Hepatic stellate cell (primary cell): ENCODE measurements around the gene WRAP73.
"Not testable (repeated sequence)": the region's sequence is repeated elsewhere in the genome, so short reads cannot be mapped to it uniquely, and the experiment has no call there.

ENCODE experiments used
- DNase-seq: peaks from one replicate; pipeline ENCODE4 v3.0.0; 2011; ENCODE audit warnings: low spot score

Gene WRAP73

DNA sequence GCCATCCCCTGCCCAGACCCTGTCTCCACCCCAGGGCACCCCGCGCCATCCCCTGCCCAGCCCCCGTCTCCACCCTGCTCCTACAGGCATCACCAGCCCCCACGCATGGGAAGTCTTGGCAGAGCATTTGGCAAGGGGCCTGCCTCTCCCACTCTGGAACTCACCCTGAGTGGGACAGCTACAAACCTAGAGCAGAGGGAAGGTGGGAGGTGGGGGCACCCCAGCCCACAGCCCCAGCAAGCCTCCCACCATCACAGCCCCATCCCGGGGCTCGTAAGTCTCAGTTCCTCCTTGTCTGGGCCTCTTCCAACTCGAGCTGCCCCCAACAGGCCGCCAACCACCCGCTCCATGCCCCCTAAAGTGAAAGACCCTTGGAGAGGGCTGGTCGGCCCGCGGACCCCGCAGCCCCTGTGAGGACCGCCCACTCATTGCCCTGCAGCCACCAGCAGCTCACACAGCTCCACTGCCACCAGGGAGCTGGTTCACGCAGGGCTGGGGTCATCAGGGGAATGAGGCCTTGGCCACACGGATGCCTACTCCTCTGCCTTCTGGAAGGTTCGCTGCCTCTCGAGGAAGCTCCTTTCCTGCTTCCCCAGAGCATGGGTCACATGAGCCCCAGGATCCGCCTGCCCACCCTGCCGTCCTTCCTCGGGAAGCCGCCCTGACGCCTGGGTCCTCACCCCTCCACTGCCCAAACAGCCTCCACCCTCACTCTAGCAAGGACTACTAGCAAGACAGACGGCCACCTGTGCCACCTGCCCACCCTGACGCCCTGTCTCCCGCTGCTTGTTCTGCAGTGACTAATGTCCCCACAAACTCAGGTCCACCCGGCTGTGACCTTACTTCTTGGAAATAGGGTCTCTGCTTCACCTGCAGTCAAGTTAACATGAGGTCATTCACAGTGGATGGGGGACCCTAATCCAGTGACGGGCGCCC, 53.0 kb downstream of the WRAP73 start:
- DNase-seq = no peak

DNA sequence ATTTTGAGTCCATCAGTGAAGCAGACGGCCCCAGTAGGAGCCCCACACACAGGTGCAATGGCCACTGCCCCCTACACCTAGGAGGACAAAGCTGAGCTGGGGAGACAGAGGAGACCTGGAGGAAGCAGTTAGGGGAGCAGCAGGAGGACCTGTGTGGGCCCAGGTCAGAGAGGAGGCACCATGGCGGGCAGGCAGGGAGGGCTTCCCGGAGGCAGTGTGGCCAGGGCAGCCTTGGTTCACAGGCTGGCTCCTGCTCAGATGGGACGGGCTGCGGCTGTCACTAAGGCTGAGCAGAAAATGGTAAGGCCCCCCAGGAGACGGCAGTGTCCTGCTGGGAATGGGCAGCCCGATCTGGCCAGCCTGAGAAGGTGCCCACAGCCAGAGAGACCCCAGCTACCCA, 54.0 kb downstream of the WRAP73 start:
- no peak for DNase-seq

DNA sequence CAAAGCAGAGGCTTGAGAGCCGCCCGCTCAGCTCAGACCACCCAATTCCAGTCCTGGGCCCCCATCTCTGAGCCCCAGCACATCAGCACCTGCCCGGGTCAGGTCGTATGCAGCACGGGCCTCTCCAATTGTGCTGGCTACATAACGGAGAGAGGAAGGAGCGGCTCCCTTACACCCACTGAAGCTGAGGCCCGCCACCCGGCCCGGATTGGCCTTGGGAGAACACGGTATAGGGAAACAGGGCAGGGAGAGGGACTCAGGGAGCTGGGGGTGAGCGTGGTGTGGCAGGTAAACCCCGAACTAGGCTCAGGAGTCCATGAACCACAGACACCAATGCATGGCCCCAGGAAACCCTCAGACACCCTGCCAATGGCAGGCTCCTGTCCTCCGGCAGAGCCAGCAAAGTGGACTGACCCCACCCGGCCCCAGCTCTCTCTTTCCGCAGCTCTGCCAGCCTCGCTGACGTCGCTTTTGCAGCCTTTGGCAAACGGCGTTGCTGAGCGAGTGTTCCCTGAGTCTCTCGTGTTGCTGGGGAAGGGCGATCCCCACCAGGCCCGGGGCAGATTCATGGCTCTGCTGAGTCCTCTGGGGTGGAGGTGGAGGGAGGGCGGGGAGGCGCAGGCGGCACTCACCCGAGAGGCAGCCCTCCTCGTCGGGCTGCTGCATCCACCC, 55.1 kb downstream of the WRAP73 start:
- no peak for DNase-seq

DNA sequence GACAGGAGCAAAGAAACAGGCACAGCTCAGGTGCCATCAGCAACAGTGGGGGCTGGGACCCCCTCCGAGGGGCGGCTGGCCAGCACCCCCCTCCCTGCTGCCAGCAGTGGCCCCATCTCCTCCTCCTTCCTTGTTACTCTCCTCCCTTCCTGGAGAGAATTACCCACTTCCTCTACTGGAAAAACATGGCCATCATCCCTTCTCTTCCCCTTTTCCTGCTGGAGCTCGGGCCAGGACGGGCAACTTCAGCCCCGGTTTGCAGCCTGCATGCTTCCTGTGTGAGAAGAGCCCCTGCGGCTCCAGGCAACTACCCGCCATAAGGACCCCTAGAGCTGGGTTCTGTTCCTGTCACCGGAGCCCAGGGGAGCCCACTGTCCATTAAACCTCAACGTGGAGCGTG, 56.2 kb downstream of the WRAP73 start:
- no peak for DNase-seq

DNA sequence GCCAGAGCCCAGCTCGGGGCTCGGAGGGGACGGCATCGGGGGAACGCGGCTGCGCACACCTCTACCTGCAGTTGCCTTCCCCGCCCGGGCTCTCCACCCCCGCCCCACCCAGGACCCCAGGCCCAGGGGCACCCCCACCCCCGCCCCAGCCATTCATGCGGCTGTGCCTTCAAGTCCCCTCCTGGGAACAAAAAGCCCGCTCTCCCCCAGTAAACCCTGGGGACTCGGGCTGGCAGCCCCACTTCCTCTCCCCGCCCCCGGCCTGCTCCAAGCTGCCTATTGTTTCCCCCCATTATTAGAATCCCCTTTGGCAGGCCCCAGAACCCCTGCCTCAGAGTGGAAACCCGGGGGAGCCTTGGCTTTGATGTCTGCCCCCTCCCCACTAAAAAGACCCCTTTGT, 56.6 kb downstream of the WRAP73 start:
- no peak for DNase-seq

DNA sequence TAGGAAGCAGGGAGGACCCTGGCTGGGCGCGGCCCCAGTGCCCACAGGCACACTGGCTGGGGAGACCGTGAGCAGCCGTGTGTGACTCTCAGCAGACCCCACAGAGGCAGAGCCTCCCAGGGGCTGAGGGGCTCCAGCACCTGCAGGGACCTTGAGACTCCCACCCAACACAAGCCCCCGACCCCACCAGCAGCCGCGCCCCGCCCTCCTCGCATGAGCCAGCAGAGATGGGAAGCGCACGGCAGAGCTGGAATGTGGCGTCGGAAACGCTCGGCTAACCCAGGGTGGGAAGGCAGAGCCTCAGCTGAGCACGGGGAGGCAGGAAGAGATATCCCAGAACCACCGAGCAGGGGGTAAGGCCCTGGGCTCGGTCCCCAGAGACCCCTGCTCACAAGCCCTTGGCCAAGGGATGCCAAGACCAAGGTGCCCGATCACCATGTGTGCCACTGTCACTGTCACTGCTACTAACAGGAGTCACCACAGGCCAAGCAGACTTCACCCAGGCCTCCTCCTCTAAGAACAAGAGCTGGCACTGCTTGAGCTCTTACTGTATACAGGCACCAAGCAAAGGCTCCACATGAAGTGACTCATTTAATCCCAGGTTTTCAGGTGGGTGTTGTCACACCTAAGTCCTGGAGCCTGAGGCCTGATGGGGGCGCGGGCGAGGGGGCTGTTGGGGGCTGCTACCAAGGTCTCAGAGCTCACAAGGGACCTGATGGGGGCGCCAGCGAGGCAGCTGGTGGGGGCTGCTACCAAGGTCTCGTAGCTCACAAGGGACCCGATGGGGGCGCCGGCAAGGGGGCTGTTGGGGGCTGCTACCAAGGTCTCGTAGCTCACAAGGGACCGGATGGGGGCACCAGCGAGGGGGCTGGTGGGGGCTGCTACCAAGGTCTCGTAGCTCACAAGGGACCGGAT, 58.7 kb downstream of the WRAP73 start:
- DNase-seq = no peak

DNA sequence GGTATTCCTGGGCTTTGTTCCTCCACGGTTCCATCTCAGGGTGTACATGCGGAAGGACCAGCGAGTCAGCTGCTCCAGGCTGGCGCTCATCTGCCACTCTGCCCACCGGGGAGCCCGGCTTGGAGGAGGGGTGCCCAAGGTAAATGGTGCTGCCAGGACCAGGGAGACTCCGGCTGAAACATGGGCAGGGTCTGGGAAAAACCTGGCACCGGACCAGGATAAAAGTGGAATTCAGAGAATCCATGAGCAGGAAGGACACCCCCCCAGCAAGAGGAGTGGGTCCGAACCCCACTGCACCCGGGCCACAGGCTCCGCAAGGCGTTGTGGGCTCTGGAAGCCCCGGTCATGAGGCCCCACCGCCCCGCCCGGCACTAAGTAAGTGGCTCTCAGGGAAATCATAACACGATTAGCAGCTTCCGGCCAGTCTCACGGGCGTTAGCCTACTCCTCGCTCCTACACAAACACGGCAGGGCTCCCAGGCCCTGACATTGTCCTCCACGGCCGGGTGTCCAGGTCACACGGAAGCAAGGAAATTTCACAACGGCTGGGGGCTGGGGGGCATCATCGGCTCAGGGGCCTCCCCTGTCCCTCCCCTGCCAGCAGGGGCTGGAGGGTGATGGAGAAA, 59.7 kb downstream of the WRAP73 start:
- DNase-seq = no peak

DNA sequence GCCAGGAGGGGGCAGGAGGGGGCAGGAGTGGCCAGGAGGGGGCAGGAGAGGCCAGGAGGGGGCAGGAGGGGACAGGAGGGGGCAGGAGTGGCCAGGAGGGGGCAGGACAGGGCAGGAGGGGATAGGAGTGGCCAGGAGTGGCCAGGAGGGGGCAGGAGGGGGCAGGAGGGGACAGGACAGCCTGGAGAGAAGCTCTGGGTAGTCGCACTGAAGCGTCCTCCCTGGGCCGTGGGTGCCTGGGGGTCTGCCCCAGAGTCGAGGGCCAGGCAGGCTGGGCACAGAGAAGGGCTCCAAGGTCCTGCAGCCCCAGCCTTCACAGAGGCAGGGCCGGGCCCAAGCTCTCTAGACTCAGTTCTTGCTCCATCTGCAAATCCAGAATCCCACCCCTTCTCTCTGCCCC, 61.5 kb downstream of the WRAP73 start:
- no peak for DNase-seq

DNA sequence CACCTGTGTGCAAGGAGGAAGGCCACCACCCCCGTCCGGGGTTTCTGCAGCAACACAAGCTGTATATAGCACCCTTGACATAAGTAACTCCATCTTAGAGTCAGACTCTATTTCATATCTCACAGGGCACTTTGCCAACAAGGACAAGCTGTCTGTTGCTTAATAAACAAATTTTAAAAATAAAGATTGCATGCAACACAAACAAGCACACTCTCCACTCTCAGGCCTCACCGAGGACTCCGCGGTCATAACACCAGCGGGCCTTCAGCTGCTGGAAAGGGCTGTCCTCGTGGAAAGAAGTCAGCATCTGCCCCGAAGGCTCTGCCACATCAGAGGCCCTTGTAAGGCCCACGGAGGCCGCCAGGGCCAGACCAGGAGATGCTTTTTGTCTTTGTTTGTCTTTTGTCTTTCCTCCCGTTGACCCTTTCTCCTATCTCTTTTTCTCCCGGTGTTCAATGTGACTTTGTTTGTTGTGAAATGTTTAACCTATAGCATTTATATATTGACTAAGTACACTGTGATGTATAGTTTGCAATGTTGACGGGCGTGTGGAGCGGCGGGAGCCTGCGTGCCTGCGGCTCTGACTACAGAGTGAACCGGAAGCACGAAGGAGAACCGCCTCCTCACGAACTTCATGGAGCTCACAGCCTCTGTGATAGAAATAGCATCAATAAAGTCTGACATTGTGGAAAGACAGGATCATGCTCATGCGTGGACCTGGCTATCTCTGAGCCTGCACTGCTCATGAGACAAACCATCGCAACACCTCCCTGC, 62.7 kb downstream of the WRAP73 start:
- DNase-seq = peak; percentile 69

DNA sequence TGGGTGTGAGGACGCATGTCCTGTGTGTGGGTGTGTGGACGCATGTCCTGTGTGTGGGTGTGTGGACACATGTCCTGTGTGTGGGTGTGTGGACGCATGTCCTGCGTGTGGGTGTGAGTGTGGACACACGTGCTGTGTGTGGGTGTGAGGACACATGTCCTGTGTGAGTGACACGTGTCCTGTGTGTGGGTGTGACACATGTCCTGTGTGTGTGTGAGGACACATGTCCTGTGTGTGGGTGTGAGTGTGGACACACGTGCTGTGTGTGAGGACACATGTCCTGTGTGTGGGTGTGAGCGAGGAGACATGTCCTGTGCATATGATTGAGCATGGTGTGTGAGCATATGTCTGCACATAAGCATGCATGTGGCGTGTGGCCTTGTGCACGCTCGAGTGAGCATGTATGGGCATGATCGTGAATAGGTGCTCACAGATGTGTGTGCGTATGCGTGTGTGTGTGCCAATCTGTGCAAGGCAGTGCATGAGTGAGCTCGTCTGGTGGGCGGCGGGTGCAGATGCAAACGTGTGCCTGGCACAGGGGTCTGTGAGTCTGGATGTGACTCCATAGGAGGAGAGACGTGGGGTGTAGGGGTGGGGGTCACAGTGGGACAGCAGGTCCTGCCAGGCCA, 63.8 kb downstream of the WRAP73 start:
- no peak for DNase-seq

DNA sequence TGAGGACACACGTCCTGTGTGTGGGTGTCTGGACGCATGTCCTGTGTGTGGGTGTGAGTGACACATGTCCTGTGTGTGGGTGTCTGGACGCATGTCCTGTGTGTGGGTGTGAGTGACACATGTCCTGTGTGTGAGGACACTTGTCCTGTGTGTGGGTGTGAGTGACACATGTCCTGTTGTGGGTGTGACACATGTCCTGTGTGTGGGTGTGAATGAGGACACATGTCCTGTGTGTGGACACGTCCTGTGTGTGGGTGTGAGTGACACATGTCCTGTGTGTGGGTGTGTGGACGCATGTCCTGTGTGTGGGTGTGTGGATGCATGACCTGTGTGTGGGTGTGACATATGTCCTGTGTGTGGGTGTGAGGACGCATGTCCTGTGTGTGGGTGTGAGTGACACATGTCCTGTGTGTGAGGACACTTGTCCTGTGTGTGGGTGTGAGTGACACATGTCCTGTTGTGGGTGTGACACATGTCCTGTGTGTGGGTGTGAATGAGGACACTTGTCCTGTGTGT, 64.5 kb downstream of the WRAP73 start:
- not testable (repeated sequence) for DNase-seq

DNA sequence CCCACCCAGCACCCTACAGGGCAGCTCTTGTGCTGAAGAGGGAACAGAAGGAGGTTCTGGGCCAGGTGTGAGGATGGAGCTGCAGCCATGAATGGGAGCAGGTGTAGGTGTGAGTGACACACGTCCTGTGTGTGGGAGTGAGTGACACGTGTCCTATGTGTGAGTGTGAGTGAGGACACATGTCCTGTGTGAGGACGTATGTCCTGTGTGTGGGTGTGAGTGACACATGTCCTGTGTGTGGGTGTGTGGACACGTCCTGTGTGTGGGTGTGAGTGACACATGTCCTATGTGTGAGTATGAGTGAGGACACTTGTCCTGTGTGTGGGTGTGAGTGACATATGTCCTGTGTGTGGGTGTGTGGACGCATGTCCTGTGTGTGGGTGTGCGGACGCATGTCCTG, 65.0 kb downstream of the WRAP73 start:
- DNase-seq = no peak

DNA sequence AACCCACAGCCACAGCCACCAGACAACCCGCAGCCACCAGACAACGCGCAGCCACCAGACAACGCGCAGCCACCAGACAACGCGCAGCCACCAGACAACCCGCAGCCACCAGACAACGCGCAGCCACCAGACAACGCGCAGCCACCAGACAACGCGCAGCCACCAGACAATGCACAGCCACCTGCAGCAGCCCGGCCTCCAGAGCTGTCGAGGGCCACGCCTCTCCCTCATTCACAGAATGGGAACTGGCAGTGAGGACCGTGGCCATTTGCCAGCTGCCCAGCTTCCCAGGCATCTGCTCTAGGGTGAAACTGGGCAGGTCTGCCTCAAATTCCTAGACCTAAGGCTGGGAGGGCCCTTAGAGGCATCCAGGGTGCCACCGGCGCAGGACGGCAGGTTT, 66.2 kb downstream of the WRAP73 start:
- not testable (repeated sequence) for DNase-seq

DNA sequence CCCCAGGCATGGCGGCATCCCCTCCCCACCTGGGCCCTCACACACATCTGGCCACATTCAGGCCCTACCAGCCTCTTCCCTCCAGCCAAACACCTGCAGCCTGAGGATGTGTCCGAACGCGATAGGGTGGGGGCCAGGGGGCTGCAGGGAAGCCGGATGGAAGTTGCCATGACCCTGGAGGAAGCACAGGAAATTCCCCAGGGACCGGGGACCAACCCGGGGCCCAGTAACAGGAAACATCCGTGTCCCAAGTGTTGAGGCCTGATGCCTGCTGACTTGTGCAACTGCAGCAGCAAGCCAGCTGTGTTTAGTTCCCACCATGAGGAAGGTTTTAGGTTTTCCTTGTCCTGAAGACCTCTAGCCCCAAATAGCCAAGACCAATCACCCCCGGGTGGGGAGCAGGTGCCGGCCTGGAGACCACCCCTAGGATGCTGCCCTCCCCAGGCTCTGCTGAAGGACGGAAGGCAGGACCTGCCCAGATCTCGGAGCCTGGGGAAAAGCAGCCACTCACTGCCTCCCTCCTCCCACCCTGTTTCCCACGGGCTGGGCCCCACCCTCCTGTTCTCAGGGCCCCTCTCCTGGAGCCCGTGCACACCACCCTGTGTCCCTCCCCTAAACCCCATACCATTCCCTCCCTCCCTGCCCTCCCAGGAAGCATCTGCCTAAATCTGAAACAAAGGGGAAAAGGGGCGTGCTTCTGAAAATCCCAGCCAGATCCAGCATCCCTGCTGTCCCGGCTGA, 68.4 kb downstream of the WRAP73 start:
- no peak for DNase-seq
